Muscle layer of colon (tissue), 2 donors: ENCODE measurements around the gene AFF1.

Experiments used
- H3K27ac ChIP-seq: one replicate; pipeline ENCODE4 v1.7.0; 2013; ENCODE audit warnings: low read depth, mild to moderate bottlenecking, low read length, moderate library complexity
- H3K27me3 ChIP-seq, 2 donors: one replicate each; pipeline ENCODE4 v1.7.0; 2013; ENCODE audit warnings: low read length in 2 of 2, mild to moderate bottlenecking in 2 of 2; ENCODE audit not compliant: insufficient read depth in 2 of 2, control insufficient read depth in 1 of 2
- H3K36me3 ChIP-seq: one replicate; pipeline ENCODE4 v1.7.0; 2013; ENCODE audit warnings: mild to moderate bottlenecking, low read length; ENCODE audit not compliant: insufficient read depth
- H3K4me1 ChIP-seq: one replicate; pipeline ENCODE4 v1.7.0; 2013; ENCODE audit warnings: mild to moderate bottlenecking, low read length; ENCODE audit not compliant: insufficient read depth
- H3K4me3 ChIP-seq, 2 donors: one replicate each; pipeline ENCODE4 v1.7.0; 2013; ENCODE audit warnings: low read length in 2 of 2, low read depth in 1 of 2, mild to moderate bottlenecking in 1 of 2, moderate library complexity in 1 of 2
- H3K9ac ChIP-seq: one replicate; pipeline ENCODE4 v1.7.0; 2013; ENCODE audit warnings: low read length
- H3K9me3 ChIP-seq: one replicate; pipeline ENCODE4 v1.7.0; 2013; ENCODE audit warnings: mild to moderate bottlenecking, low read length
- donor health status: abdominal sarcoma.
- donor health status: Adenocarcinoma of cecum.

The AFF1 gene

GRCh38 chr4:87046121-87046551 lies 111.3 kb downstream of the AFF1 start:
- Histone ChIP-seq H3K36me3 (peaks cover 17% of the 10 kb centered on the region), H3K4me3 (peak overlapping the region in 1 of 2 donors; percentile 55), H3K9ac (peak overlapping the region; percentile 51), H3K27ac (peak overlapping the region; percentile 77), H3K9me3 (no peaks in the 10 kb centered on the region), H3K27me3 (no peaks in the 10 kb centered on the region), H3K4me1 (peaks cover 91% of the 10 kb centered on the region)

GRCh38 chr4:87047281-87047798 lies 112.5 kb downstream of the AFF1 start:
- peak overlapping the region; percentile 27 for H3K27ac ChIP-seq
- no peaks in the 10 kb centered on the region for H3K27me3 ChIP-seq
- no peak overlapping the region for H3K9ac ChIP-seq
- no peak overlapping the region for H3K4me3 ChIP-seq
- no peaks in the 10 kb centered on the region for H3K9me3 ChIP-seq
- H3K4me1 ChIP-seq, result peaks cover 89% of the 10 kb centered on the region
- H3K36me3 ChIP-seq, result peaks cover 18% of the 10 kb centered on the region

- Histone ChIP-seq H3K36me3 (peaks cover 18% of the 10 kb centered on the region), H3K27ac (peak overlapping the region; percentile 37), H3K4me3 (peak overlapping the region in 1 of 2 donors; percentile 20), H3K9me3 (no peaks in the 10 kb centered on the region), H3K9ac (no peak overlapping the region), H3K4me1 (peaks cover 93% of the 10 kb centered on the region), H3K27me3 (no peaks in the 10 kb centered on the region)
Measured at GRCh38 chr4:87049508-87049907, 114.7 kb downstream of the AFF1 start.

- Histone ChIP-seq H3K36me3 (peaks cover 18% of the 10 kb centered on the region), H3K9me3 (no peaks in the 10 kb centered on the region), H3K27ac (no peak overlapping the region), H3K27me3 (no peaks in the 10 kb centered on the region), H3K4me1 (peaks cover 94% of the 10 kb centered on the region), H3K9ac (no peak overlapping the region), H3K4me3 (no peak overlapping the region)
Measured at GRCh38 chr4:87050596-87050995, 115.8 kb downstream of the AFF1 start.

GRCh38 chr4:87051121-87051713 lies 116.4 kb downstream of the AFF1 start:
- no peak overlapping the region for H3K9ac ChIP-seq
- H3K4me3 ChIP-seq, result no peak overlapping the region
- H3K9me3 ChIP-seq, result no peaks in the 10 kb centered on the region
- peaks cover 18% of the 10 kb centered on the region for H3K36me3 ChIP-seq
- H3K27ac ChIP-seq, result no peak overlapping the region
- peaks cover 94% of the 10 kb centered on the region for H3K4me1 ChIP-seq
- H3K27me3 ChIP-seq, result no peaks in the 10 kb centered on the region

- Histone ChIP-seq H3K27ac (no peak overlapping the region), H3K4me1 (peaks cover 94% of the 10 kb centered on the region), H3K36me3 (peaks cover 9% of the 10 kb centered on the region)
Measured at GRCh38 chr4:87052615-87053014, 117.8 kb downstream of the AFF1 start.

GRCh38 chr4:87053176-87053658 lies 118.4 kb downstream of the AFF1 start:
- no peak overlapping the region for H3K9ac ChIP-seq
- H3K4me3 ChIP-seq, result no peak overlapping the region
- H3K4me1 ChIP-seq, result peaks cover 94% of the 10 kb centered on the region
- no peaks in the 10 kb centered on the region for H3K9me3 ChIP-seq
- H3K27ac ChIP-seq, result peak overlapping the region; percentile 86
- no peaks in the 10 kb centered on the region for H3K27me3 ChIP-seq
- H3K36me3 ChIP-seq, result peaks cover 9% of the 10 kb centered on the region

More at GRCh38 chr4:87052615-87053014, 117.8 kb downstream of the AFF1 start:
- no peaks in the 10 kb centered on the region for H3K9me3 ChIP-seq
- H3K9ac ChIP-seq, result no peak overlapping the region
- no peaks in the 10 kb centered on the region for H3K27me3 ChIP-seq
- H3K4me3 ChIP-seq, result no peak overlapping the region

GRCh38 chr4:87053802-87054767 lies 119.3 kb downstream of the AFF1 start:
- H3K9ac ChIP-seq, result no peak overlapping the region
- no peaks in the 10 kb centered on the region for H3K9me3 ChIP-seq
- H3K27me3 ChIP-seq, result no peaks in the 10 kb centered on the region
- peaks cover 95% of the 10 kb centered on the region for H3K4me1 ChIP-seq
- H3K36me3 ChIP-seq, result peaks cover 9% of the 10 kb centered on the region
- H3K4me3 ChIP-seq, result peak overlapping the region in 1 of 2 donors; percentile 19
- H3K27ac ChIP-seq, result peak overlapping the region; percentile 86

GRCh38 chr4:87054900-87055299 lies 120.1 kb downstream of the AFF1 start:
- peak overlapping the region in 1 of 2 donors; percentile 19 for H3K4me3 ChIP-seq
- H3K36me3 ChIP-seq, result peaks cover 9% of the 10 kb centered on the region
- H3K27me3 ChIP-seq, result no peaks in the 10 kb centered on the region
- no peak overlapping the region for H3K9ac ChIP-seq
- H3K9me3 ChIP-seq, result no peaks in the 10 kb centered on the region
- H3K27ac ChIP-seq, result peak overlapping the region; percentile 86
- H3K4me1 ChIP-seq, result peaks cover 95% of the 10 kb centered on the region

GRCh38 chr4:87055311-87055710 lies 120.5 kb downstream of the AFF1 start:
- H3K9ac ChIP-seq, result no peak overlapping the region
- peak overlapping the region; percentile 86 for H3K27ac ChIP-seq
- peaks cover 9% of the 10 kb centered on the region for H3K36me3 ChIP-seq
- peak overlapping the region in 1 of 2 donors; percentile 19 for H3K4me3 ChIP-seq
- peaks cover 95% of the 10 kb centered on the region for H3K4me1 ChIP-seq
- no peaks in the 10 kb centered on the region for H3K27me3 ChIP-seq
- no peaks in the 10 kb centered on the region for H3K9me3 ChIP-seq

GRCh38 chr4:87056881-87057280 lies 122.1 kb downstream of the AFF1 start:
- H3K36me3 ChIP-seq, result no peaks in the 10 kb centered on the region
- no peak overlapping the region for H3K4me3 ChIP-seq
- H3K9ac ChIP-seq, result no peak overlapping the region
- H3K4me1 ChIP-seq, result peaks cover 87% of the 10 kb centered on the region
- peak overlapping the region; percentile 86 for H3K27ac ChIP-seq
- no peaks in the 10 kb centered on the region for H3K27me3 ChIP-seq
- no peaks in the 10 kb centered on the region for H3K9me3 ChIP-seq
